Upper lobe of left lung (tissue), 4 donors: ENCODE data around the gene AP1AR.

ENCODE experiments used
- EP300 ChIP-seq, 4 donors: sonication (generic); formaldehyde crosslinking; IDR thresholded peaks; one replicate each; pipeline ENCODE4 v1.5.1; 2017; ENCODE audit warnings: antibody characterized with exemption in 4 of 4, control low read depth in 2 of 4
- POLR2A ChIP-seq, 4 donors: fragments of 450-650 bp; IDR thresholded peaks; one replicate each; pipeline ENCODE4 v1.5.1; 2016 to 2017; ENCODE audit warnings: antibody characterized with exemption in 4 of 4, mild to moderate bottlenecking in 2 of 4
- POLR2AphosphoS5 ChIP-seq, 2 donors: sonication (generic); formaldehyde crosslinking; IDR thresholded peaks; one replicate each; pipeline ENCODE4 v1.5.1; 2017; ENCODE audit warnings: antibody characterized with exemption in 2 of 2
- TF ChIP-seq, protein P1 (sequence below), 6 experiments: fragments of 450-650 bp in 4 of 6; fragments of 200-600 bp in 2 of 6; sonication (generic) in 2 of 6; IDR thresholded peaks; one replicate each; pipeline ENCODE4 v1.5.1; 2016 to 2019; ENCODE audit warnings: antibody characterized with exemption in 6 of 6

GRCh38 chr4:112236040-112236439 lies 4.5 kb downstream of the AP1AR start:
- TF ChIP-seq, protein P1, sequence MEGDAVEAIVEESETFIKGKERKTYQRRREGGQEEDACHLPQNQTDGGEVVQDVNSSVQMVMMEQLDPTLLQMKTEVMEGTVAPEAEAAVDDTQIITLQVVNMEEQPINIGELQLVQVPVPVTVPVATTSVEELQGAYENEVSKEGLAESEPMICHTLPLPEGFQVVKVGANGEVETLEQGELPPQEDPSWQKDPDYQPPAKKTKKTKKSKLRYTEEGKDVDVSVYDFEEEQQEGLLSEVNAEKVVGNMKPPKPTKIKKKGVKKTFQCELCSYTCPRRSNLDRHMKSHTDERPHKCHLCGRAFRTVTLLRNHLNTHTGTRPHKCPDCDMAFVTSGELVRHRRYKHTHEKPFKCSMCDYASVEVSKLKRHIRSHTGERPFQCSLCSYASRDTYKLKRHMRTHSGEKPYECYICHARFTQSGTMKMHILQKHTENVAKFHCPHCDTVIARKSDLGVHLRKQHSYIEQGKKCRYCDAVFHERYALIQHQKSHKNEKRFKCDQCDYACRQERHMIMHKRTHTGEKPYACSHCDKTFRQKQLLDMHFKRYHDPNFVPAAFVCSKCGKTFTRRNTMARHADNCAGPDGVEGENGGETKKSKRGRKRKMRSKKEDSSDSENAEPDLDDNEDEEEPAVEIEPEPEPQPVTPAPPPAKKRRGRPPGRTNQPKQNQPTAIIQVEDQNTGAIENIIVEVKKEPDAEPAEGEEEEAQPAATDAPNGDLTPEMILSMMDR (IDR thresholded peaks at IDR 0.05) = no peak
- TF ChIP-seq POLR2A (IDR thresholded peaks at IDR 0.05) = no peak
- TF ChIP-seq EP300 (IDR thresholded peaks at IDR 0.05) = no peak
- TF ChIP-seq POLR2AphosphoS5 (IDR thresholded peaks at IDR 0.05) = no peak
